ENCODE results near the gene MS4A18. TPM values are rescaled to one million over a fixed set of nuclear protein-coding genes. Genes with fewer than 3 reads are reported as not detected.

The MS4A18 gene
- total and polyA plus RNA-seq, 4 donors: not detected

DNA sequence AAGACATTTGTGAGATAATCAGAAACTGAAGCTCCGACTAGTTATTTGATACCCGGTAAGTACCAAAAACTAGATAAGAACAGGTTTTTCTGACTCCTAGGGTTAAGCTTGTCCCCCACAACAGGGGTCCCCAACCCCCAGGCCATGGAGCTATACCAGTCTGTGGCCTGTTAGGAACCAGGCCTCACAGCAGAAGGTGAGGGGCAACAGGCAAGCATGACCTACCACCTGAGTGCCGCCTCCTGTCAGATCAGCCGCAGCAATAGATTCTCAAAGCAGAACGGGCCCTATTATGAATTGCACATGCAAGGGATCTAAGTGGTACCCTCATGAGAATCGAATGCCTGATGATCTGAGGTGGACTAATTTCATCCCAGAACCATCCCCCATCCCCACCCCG, 59.4 kb downstream of the MS4A18 start:
- Histone ChIP-seq H3K9me3 (ENCODE audit: control insufficient read depth in 4 of 4, low read length in 3 of 4) (peaks cover 0 to 2% (median 0%) of the 10 kb centered on the region in 4 donors), H3K4me1 (ENCODE audit: control insufficient read depth in 4 of 4, insufficient read depth in 4 of 4, low read length in 3 of 4) (no peaks in the 10 kb centered on the region), H3K4me3 (ENCODE audit: low read depth in 1 of 3, low read length in 3 of 3) (no peak overlapping the region), H3K36me3 (ENCODE audit: control insufficient read depth in 4 of 4, insufficient read depth in 3 of 4, low read depth in 1 of 4, low read length in 3 of 4) (no peaks in the 10 kb centered on the region), H3K27me3 (ENCODE audit: control insufficient read depth in 4 of 4, insufficient read depth in 4 of 4, low read length in 3 of 4) (no peaks in the 10 kb centered on the region), H3K9ac (ENCODE audit: low read depth in 1 of 2, low read length in 2 of 2) (no peak overlapping the region), H3K27ac (ENCODE audit: low read depth in 1 of 2, low read length in 2 of 2) (no peak overlapping the region)
- DNase-seq (ENCODE audit: low spot score): no peak
- no peak for TF ChIP-seq YY1 (IDR thresholded peaks at IDR 0.05)
- TF ChIP-seq FOXA1 (IDR thresholded peaks at IDR 0.05): no peak
- TF ChIP-seq TAF1 (conservative IDR thresholded peaks at IDR 0.05): no peak
- TF ChIP-seq EGR1 (IDR thresholded peaks at IDR 0.05; ENCODE audit: low read depth in 2 of 2): no peak
- no peak for TF ChIP-seq HNF4G (IDR thresholded peaks at IDR 0.05)
- 91% methylated on average over 7 of the region's 7 CpGs for WGBS

DNA sequence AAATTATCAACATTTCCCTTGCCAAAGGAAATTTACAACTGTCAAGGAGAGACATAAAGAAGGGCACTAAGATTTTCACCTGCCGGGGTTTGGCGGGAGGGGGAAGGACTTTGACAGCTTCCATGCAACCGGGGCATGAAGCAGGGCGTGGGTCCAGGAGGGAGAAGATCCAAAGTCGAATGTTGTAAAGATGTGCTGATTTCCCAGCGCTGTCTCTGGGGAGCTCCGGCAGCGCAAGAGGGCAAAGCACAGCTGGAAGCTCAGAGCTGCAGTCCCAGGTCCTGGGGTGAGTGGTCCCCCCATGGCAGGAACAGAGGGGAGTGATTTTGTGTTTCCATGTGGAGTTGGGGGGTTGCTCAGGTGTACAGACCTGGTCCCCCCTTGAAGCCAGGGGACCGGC, 60.6 kb downstream of the MS4A18 start, which contains the start of gene MS4A10:
Gene MS4A10, plus strand, starts transcription at position 198 of the 400 bp plus-strand sequence. CDS start 5,003 bp downstream, outside the sequence.
- WGBS: 40% methylated on average over 9 of the region's 9 CpGs
- H3K4me3 ChIP-seq (ENCODE audit: low read depth in 1 of 3, low read length in 3 of 3): no peak within 1 kb of the TSS
- no peaks in the 10 kb centered on the region for H3K27me3 ChIP-seq (ENCODE audit: control insufficient read depth in 4 of 4, insufficient read depth in 4 of 4, low read length in 3 of 4)
- H3K4me1 ChIP-seq (ENCODE audit: control insufficient read depth in 4 of 4, insufficient read depth in 4 of 4, low read length in 3 of 4): no peaks in the 10 kb centered on the region
- H3K9me3 ChIP-seq (ENCODE audit: control insufficient read depth in 4 of 4, low read length in 3 of 4): peaks cover 0 to 2% (median 0%) of the 10 kb centered on the region in 4 donors
- TF ChIP-seq, protein P1, sequence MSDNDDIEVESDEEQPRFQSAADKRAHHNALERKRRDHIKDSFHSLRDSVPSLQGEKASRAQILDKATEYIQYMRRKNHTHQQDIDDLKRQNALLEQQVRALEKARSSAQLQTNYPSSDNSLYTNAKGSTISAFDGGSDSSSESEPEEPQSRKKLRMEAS (IDR thresholded peaks at IDR 0.05): no peak
- no peak for TF ChIP-seq EGR1 (IDR thresholded peaks at IDR 0.05; ENCODE audit: low read depth in 2 of 2)
- TF ChIP-seq HNF4A (conservative IDR thresholded peaks at IDR 0.05): peak; percentile 21 to 28
- no peak within 1 kb of the TSS for H3K9ac ChIP-seq (ENCODE audit: low read depth in 1 of 2, low read length in 2 of 2)
- H3K36me3 ChIP-seq (ENCODE audit: control insufficient read depth in 4 of 4, insufficient read depth in 3 of 4, low read depth in 1 of 4, low read length in 3 of 4): no peaks in the 10 kb centered on the region
- no peak within 1 kb of the TSS for H3K27ac ChIP-seq (ENCODE audit: low read depth in 1 of 2, low read length in 2 of 2)
- no peak for DNase-seq (ENCODE audit: low spot score)

DNA sequence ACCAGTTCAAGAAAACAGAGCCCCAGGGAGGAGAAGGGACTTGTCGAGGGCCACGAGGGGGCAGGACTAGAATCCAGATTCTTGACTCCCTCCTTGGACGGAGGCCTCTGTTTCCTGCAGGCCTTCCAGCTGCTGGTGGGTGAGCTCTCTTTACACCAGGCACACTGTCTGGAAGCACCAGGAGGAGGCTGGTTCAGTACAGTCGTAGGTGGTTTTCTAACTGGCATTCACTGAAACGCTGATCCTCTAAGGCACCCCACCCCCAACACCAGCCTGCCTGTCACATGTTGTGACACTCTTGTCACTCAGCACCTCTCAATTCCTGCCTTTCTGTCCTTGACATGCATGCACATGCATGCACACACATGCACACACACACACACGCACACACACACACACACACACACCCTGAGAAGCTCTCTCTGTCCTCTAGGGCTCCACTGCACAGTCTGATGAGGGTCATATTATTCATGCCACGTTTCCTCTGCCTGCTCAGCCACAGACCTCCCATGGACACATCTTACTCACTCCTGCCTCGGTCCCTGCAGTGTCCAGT, 61.4 kb downstream of the MS4A18 start:
- Histone ChIP-seq H3K27ac (ENCODE audit: low read depth in 1 of 2, low read length in 2 of 2) (no peak overlapping the region), H3K9me3 (ENCODE audit: control insufficient read depth in 4 of 4, low read length in 3 of 4) (no peaks in the 10 kb centered on the region), H3K36me3 (ENCODE audit: control insufficient read depth in 4 of 4, insufficient read depth in 3 of 4, low read depth in 1 of 4, low read length in 3 of 4) (no peaks in the 10 kb centered on the region), H3K27me3 (ENCODE audit: control insufficient read depth in 4 of 4, insufficient read depth in 4 of 4, low read length in 3 of 4) (no peaks in the 10 kb centered on the region), H3K4me1 (ENCODE audit: control insufficient read depth in 4 of 4, insufficient read depth in 4 of 4, low read length in 3 of 4) (no peaks in the 10 kb centered on the region), H3K9ac (ENCODE audit: low read depth in 1 of 2, low read length in 2 of 2) (no peak overlapping the region), H3K4me3 (ENCODE audit: low read depth in 1 of 3, low read length in 3 of 3) (no peak overlapping the region)
- TF ChIP-seq, protein P1 (IDR thresholded peaks at IDR 0.05): no peak
- TF ChIP-seq YY1 (IDR thresholded peaks at IDR 0.05) (no peak), HNF4G (IDR thresholded peaks at IDR 0.05) (no peak), TAF1 (conservative IDR thresholded peaks at IDR 0.05) (no peak), FOXA1 (IDR thresholded peaks at IDR 0.05) (no peak), HNF4A (conservative IDR thresholded peaks at IDR 0.05) (no peak), FOXA2 (IDR thresholded peaks at IDR 0.05) (no peak)
- TF ChIP-seq, protein P2, sequence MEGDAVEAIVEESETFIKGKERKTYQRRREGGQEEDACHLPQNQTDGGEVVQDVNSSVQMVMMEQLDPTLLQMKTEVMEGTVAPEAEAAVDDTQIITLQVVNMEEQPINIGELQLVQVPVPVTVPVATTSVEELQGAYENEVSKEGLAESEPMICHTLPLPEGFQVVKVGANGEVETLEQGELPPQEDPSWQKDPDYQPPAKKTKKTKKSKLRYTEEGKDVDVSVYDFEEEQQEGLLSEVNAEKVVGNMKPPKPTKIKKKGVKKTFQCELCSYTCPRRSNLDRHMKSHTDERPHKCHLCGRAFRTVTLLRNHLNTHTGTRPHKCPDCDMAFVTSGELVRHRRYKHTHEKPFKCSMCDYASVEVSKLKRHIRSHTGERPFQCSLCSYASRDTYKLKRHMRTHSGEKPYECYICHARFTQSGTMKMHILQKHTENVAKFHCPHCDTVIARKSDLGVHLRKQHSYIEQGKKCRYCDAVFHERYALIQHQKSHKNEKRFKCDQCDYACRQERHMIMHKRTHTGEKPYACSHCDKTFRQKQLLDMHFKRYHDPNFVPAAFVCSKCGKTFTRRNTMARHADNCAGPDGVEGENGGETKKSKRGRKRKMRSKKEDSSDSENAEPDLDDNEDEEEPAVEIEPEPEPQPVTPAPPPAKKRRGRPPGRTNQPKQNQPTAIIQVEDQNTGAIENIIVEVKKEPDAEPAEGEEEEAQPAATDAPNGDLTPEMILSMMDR (IDR thresholded peaks at IDR 0.05; ENCODE audit: low read depth, low read length, missing input control): no peak
- TF ChIP-seq, protein P3, sequence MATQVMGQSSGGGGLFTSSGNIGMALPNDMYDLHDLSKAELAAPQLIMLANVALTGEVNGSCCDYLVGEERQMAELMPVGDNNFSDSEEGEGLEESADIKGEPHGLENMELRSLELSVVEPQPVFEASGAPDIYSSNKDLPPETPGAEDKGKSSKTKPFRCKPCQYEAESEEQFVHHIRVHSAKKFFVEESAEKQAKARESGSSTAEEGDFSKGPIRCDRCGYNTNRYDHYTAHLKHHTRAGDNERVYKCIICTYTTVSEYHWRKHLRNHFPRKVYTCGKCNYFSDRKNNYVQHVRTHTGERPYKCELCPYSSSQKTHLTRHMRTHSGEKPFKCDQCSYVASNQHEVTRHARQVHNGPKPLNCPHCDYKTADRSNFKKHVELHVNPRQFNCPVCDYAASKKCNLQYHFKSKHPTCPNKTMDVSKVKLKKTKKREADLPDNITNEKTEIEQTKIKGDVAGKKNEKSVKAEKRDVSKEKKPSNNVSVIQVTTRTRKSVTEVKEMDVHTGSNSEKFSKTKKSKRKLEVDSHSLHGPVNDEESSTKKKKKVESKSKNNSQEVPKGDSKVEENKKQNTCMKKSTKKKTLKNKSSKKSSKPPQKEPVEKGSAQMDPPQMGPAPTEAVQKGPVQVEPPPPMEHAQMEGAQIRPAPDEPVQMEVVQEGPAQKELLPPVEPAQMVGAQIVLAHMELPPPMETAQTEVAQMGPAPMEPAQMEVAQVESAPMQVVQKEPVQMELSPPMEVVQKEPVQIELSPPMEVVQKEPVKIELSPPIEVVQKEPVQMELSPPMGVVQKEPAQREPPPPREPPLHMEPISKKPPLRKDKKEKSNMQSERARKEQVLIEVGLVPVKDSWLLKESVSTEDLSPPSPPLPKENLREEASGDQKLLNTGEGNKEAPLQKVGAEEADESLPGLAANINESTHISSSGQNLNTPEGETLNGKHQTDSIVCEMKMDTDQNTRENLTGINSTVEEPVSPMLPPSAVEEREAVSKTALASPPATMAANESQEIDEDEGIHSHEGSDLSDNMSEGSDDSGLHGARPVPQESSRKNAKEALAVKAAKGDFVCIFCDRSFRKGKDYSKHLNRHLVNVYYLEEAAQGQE (IDR thresholded peaks at IDR 0.05): no peak
- TF ChIP-seq, protein P4, sequence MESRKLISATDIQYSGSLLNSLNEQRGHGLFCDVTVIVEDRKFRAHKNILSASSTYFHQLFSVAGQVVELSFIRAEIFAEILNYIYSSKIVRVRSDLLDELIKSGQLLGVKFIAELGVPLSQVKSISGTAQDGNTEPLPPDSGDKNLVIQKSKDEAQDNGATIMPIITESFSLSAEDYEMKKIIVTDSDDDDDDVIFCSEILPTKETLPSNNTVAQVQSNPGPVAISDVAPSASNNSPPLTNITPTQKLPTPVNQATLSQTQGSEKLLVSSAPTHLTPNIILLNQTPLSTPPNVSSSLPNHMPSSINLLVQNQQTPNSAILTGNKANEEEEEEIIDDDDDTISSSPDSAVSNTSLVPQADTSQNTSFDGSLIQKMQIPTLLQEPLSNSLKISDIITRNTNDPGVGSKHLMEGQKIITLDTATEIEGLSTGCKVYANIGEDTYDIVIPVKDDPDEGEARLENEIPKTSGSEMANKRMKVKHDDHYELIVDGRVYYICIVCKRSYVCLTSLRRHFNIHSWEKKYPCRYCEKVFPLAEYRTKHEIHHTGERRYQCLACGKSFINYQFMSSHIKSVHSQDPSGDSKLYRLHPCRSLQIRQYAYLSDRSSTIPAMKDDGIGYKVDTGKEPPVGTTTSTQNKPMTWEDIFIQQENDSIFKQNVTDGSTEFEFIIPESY (IDR thresholded peaks at IDR 0.05): no peak
- no peak for DNase-seq (ENCODE audit: low spot score)
- 64% methylated on average over 8 of the region's 8 CpGs for whole genome bisulfite sequencing
